ENCODE data around the gene CDCP2. TPM values are rescaled to one million over a fixed set of nuclear protein-coding genes. Genes with fewer than 3 reads are reported as not detected.

CDCP2 gene
- total RNA-seq, 4 donors from 2014 or later = 0.45 TPM; not detected in 3

- no peak for TF ChIP-seq CTCF (IDR thresholded peaks at IDR 0.05)
- no peak for TF ChIP-seq POLR2A (IDR thresholded peaks at IDR 0.05)
- H3K27me3 ChIP-seq = no peaks in the 10 kb centered on the region
- H3K9me3 ChIP-seq = no peaks in the 10 kb centered on the region
- intact Hi-C loops (cut with DNase I) = no loop called here
- H3K36me3 ChIP-seq = no peaks in the 10 kb centered on the region
- no peak overlapping the region for H3K4me3 ChIP-seq (replicated peaks in 1 of 3)
- WGBS, 2 donors = 88 to 89% methylated on average over 7 of the region's 7 CpGs
- peaks cover 0 to 7% of the 10 kb centered on the region in 2 donors for H3K4me1 ChIP-seq
- no peak for DNase-seq
- H3K27ac ChIP-seq = no peak overlapping the region
Measured at GRCh38 chr1:54127594-54128300, 25.1 kb downstream of the CDCP2 start.

GRCh38 chr1:54126271-54126815 lies 26.5 kb downstream of the CDCP2 start:
- Histone ChIP-seq H3K36me3 (no peaks in the 10 kb centered on the region), H3K4me3 (replicated peaks in 1 of 3) (no peak overlapping the region), H3K9me3 (no peaks in the 10 kb centered on the region), H3K27me3 (no peaks in the 10 kb centered on the region), H3K4me1 (peaks cover 0 to 14% of the 10 kb centered on the region in 2 donors), H3K27ac (peak overlapping the region in 1 of 3 donors; percentile 56)
- DNase-seq = no peak
- TF ChIP-seq CTCF (IDR thresholded peaks at IDR 0.05) (no peak), POLR2A (IDR thresholded peaks at IDR 0.05) (no peak)
- WGBS, 2 donors = 87 to 99% methylated on average over 3 of the region's 3 CpGs
- intact Hi-C loops (cut with DNase I) = no loop called here

- no peak for TF ChIP-seq POLR2A (IDR thresholded peaks at IDR 0.05)
- peak in 4 of 6 experiments; percentile 34 to 56 (median 50) for TF ChIP-seq CTCF (IDR thresholded peaks at IDR 0.05)
- WGBS, 2 donors = 70 to 87% methylated on average over 4 of the region's 8 CpGs
- Histone ChIP-seq H3K9me3 (no peaks in the 10 kb centered on the region), H3K4me1 (peaks cover 0 to 18% of the 10 kb centered on the region in 2 donors), H3K4me3 (replicated peaks in 1 of 3) (no peak overlapping the region), H3K27ac (peak overlapping the region in 2 of 3 donors; percentile 55 to 56), H3K36me3 (no peaks in the 10 kb centered on the region), H3K27me3 (no peaks in the 10 kb centered on the region)
- intact Hi-C loops (cut with DNase I) = no loop called here
- peak; percentile 77 to 83 for DNase-seq
Measured at GRCh38 chr1:54125386-54126070, 27.3 kb downstream of the CDCP2 start.

GRCh38 chr1:54124906-54125305 lies 27.9 kb downstream of the CDCP2 start:
- intact Hi-C loops (cut with DNase I) = loop anchor here (5.0 kb wide), 1 partner anchor 282 kb away; the partner anchor contains the start of gene SSBP3
- Histone ChIP-seq H3K9me3 (no peaks in the 10 kb centered on the region), H3K4me1 (peaks cover 0 to 18% of the 10 kb centered on the region in 2 donors), H3K36me3 (no peaks in the 10 kb centered on the region), H3K27ac (no peak overlapping the region), H3K27me3 (no peaks in the 10 kb centered on the region), H3K4me3 (replicated peaks in 1 of 3) (no peak overlapping the region)
- 94 to 96% methylated on average over 7 of the region's 7 CpGs for WGBS, 2 donors
- no peak for TF ChIP-seq POLR2A (IDR thresholded peaks at IDR 0.05)
- TF ChIP-seq CTCF (IDR thresholded peaks at IDR 0.05) = no peak
- no peak for DNase-seq

All from thyroid gland (tissue), 4 donors.